EL (cell line): Measurements from ENCODE around the gene PRRT2.

ENCODE experiments used
- DNase-seq: peaks from one replicate; pipeline ENCODE4 v3.0.0-alpha.2; 2016

The PRRT2 gene

DNA sequence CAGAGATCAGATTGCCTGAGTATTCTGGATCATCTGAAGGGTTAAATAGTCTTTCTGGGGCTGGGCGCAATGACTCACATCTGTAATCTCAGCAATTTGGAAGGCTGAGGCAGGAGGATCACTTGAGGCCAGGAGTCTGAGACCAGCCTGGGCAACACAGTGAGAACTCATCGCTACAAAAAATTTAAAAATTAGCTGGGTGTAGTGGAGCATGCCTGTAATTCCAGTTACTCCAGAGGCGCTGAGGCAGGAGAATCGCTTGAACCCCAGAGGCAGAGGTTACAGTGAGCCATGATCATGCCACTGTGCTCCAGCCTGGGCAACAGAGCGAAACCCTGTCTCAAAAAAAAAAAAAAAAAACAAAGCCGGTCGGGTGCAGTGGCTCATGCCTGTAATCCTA is 23.9 kb downstream of the PRRT2 start:
- DNase-seq = no peak

DNA sequence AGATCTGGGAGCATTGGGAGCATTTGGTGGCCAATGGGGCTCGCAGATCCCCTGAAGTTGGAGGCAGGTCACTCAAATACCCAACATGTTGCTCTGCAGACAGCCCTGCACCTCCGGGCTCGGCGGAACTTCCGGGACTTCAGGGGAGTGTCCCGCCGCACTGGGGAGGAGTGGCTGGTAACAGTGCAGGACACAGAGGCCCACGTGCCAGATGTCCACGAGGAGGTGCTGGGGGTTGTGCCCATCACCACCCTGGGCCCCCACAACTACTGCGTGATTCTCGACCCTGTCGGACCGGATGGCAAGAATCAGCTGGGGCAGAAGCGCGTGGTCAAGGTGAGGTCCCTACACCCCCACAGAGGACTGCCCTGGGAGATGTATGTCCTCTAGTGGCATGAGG is 24.6 kb downstream of the PRRT2 start:
- DNase-seq = no peak

DNA sequence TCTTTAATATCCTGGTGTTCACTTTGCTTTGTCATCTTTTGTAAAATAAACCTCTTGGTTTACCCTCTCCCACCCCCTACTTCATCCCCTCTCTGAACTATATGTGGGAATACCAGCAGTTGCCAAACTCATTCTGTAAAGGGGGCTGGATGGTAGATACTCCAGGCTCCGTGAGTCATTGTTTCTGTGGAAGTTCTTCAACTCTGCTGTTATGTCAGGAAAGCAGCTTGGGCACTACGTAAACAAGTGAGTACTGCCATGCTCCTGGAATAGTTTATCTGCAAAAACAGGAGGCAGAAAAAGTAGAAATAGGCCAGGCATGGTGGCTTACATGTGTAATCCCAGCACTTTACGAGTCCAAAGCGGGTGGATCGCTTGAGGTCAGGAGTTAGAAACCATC is 25.8 kb downstream of the PRRT2 start:
- no peak for DNase-seq

DNA sequence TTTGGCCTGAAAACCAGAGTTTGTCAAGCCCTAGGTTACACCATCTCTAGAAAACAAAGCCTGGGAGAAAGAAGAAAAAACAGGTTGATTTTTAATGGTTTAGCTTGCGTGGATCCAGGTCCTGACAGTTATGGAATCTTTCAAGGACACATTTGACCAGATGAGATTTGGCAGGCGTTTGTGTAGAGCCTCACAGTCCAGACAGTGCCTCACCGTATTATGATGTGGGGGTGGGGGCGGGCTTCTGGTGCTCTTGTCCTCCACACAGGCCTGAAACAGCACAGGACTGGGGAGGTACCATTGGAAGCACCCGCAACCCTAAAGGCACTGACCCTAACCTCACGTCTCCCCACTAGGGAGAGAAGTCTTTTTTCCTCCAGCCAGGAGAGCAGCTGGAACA is 27.8 kb downstream of the PRRT2 start:
- DNase-seq = no peak

DNA sequence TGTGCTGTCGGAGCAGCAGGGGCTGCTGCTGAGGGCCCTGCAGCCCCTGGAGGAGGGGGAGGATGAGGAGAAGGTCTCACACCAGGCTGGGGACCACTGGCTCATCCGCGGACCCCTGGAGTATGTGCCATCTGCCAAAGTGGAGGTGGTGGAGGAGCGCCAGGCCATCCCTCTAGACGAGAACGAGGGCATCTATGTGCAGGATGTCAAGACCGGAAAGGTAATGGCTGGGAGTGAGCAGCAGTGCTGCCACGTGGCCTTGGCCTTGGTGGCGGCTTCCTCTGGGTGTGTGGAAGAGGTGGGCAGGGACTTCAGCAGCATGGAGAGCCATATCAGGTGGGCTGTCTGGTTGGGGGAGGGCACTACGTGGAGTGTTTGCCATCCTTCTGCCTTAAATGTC is 28.2 kb downstream of the PRRT2 start:
- no peak for DNase-seq

DNA sequence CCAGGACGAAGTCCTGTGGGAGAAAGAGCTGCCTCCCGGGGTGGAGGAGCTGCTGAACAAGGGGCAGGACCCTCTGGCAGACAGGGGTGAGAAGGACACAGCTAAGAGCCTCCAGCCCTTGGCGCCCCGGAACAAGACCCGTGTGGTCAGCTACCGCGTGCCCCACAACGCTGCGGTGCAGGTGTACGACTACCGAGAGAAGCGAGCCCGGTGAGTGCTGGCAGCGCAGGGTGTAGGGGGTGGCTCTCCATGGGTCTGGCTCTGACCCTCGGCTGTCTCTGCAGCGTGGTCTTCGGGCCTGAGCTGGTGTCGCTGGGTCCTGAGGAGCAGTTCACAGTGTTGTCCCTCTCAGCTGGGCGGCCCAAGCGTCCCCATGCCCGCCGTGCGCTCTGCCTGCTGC is 29.6 kb downstream of the PRRT2 start:
- no peak for DNase-seq

DNA sequence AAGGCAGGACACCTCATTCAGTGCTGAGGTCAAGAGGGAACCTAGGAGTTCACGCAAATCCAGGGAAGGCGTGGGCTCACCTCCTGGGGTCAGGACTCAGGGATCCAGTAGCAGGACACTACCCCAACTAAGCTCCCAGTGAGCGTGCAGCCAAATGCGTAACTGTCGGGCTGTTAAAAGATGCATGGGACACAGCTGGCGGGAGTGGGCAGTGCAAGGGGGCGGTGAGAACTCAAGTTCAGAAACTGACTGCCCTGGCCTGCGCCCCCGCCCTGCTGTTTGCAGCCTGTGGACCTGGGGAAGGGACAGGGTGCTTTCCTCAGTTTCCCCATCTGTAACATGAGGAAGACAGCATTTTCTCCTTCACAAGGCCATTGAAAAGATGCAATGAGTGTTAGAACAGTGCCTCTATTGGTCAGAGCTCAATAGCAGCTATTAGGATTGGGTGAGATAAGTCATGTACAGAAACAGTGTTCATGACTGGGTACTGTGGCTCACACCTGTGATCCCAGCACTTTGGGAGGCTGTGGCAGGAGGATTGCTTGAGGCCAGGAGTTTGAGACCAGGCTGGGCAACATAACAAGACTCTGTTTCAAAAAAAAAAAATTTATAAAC is 30.8 kb downstream of the PRRT2 start:
- DNase-seq = no peak

DNA sequence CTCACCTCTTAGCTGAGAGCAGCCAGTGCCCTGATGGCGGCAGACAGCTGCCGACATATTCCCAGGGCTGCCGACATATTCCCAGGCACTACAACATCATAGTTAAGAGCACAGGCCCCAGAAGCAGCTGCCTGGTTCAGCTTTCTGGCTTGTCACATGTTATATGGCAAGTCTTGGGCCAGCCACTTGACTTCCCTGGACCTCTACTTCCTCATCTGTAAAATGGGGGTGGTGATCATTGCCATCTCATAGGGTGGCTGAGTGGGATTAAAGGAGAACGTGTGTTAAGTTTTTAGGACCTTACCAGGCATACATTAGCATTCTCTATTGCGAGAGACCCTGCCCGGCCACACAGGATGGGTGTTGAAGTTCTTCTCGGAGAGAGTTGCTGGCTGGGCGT is 31.9 kb downstream of the PRRT2 start:
- DNase-seq = no peak

DNA sequence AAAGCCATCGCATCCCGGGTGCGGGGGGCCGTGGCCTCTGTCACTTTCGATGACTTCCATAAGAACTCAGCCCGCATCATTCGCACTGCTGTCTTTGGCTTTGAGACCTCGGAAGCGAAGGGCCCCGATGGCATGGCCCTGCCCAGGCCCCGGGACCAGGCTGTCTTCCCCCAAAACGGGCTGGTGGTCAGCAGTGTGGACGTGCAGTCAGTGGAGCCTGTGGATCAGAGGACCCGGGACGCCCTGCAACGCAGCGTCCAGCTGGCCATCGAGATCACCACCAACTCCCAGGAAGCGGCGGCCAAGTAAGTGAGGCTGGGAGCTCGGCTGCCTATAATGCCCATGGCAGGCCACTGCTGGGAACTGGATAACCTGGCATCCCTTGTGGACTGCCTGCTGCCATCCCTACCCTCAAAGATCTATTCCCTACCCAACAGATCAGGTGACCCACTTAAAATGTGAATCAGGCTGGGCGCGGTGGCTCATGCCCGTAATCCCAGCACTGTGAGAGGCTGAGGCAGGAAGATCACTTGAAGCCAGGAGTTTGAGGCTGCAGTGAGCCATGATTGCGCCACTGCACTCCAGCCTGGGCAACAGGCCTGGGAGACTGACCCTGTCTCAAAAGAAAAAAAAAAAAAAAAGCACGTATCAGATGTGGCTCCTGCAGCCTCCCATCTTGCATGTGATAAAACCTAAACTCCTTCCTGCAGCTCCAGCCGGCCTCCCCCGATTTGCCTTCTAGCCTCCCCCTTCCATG is 32.8 kb downstream of the PRRT2 start:
- no peak for DNase-seq

DNA sequence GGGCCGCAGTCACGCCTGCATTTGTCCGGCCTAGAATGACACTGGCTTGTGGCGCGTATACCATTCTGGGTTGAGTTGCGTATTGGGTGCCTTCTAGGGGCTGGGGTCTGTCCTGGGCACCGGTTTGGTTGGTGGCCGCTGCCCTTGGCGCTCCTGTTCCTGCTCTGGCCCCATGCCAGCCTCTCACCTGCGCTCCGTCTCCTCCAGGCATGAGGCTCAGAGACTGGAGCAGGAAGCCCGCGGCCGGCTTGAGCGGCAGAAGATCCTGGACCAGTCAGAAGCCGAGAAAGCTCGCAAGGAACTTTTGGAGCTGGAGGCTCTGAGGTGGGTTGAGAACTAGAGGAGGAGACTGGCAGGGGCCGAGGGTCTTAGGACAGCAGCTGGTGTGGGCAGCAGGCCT is 33.7 kb downstream of the PRRT2 start:
- DNase-seq = no peak

DNA sequence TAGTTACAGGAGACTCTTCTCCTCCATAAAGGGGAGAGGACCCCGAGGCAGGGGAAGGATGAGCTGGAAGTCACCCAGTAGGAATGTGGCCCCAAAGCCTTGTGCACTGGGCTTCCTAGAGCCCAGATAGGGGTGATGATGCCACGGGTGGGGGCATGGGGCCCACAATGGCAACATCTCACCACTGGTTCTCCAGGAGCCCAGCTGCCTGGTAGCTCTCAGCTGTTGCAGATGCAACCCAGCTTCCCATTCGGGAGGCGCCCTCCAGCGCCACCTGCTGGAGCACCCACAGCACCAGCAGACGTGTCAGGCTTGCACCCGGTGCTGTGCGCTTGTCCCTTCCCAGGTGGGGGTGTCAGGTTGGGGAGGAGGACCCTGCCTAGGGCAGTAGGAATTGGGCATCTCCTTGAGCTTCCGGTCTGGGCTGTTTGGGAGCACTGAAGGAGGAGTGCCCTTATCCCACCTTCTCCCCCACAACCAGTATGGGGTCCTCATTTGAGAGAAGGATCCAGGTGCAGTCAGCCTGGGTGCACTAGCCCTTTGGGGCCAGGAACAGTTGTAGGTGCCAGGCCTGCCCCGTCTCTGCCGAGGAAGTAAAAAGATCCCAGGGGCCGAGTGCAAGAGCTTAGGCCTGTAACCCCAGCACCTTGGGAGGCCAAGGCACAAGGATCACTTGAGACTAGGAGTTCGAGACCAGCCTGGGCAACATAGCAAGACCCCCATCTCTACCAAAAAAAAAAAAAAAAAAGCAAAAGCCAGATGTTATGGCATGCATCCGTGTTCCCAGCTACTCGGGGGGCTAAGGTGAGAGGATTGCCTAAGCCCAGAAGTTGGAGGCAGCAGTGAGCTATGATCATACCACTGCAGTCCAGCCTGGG is 36.7 kb downstream of the PRRT2 start:
- DNase-seq = peak; percentile 64

DNA sequence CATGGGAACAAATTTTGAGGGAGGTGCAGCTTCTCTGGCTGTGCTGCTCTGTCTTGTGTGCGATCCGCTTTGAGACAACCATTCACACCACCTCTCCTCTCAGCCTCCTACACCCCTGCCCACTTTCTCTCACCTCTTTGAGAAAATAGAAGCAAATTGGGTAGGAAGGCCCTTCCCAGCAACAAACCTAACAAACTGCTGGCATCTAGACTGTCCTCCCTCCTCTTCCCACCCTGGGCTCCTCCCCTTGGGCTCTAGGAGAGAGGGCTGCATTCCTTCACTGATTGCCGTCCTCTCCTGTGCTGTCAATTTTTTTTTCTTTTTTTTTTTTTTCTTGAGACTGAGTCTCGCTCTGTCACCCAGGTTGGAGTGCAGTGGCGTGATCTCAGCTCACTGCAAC is 37.5 kb downstream of the PRRT2 start:
- DNase-seq = no peak

DNA sequence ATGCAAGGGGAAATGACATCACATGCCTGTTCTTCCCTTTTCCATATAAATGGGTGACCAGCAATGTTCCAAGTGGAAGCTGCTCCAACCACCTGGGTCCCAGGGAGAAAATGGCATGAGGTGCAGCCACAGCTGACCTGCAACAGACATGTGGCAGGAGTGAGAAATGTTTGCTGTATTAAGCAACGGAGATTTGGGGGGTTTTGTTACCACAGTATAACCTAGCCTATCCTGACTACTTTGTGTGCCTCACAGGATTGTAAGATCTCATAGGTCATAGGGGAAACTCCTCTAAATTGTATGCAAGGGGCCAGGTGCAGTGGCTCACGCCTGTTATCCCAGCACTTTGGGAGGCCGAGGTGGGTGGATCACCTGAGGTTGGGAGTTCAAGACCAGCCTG is 39.0 kb downstream of the PRRT2 start:
- no peak for DNase-seq

DNA sequence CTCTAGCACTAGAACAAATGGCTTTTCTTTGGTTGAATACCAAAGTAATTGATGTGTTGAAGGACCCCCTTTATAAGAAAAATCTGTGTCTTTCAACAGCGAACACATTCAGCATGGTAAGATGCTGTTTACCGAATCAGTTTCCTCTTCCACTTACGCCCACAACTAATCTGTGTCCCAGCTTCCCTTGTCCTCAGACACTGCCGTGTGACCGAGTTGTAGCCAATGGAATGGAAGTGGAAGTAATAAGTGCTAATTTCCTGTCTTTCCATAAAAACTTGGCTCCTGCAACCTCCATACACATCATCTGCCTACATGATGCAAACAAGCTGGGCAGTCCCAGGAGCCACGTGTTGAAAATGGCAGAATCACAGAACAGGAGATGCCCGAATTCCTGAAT is 40.7 kb downstream of the PRRT2 start:
- DNase-seq = no peak

DNA sequence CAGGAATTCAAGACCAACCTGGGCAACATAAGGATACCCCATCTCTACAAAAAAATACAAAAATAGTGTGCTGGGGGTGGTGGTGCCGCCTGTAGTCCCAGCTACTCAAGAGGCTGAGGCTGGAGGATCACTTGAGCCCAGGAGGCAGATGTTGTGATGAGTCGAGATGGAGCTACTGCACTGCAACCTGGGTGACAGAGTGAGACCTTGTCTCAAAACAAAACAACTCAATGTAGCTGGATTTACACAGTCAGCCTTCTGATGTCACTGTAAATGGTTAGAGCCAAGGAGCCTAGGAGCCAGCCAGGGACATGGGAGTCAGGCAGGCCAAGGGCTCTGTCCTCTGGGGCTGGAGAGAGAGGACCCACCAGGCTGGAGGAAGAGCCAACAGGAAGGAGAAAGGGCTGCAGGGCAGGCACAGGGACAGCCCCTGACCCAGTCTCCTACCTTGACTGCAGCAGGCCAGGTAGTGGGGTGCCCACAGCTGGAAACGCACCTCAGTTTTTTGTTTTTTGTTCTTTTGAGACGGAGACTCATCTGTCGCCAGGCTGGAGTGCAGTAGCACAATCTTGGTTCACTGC is 42.6 kb downstream of the PRRT2 start:
- DNase-seq = no peak

DNA sequence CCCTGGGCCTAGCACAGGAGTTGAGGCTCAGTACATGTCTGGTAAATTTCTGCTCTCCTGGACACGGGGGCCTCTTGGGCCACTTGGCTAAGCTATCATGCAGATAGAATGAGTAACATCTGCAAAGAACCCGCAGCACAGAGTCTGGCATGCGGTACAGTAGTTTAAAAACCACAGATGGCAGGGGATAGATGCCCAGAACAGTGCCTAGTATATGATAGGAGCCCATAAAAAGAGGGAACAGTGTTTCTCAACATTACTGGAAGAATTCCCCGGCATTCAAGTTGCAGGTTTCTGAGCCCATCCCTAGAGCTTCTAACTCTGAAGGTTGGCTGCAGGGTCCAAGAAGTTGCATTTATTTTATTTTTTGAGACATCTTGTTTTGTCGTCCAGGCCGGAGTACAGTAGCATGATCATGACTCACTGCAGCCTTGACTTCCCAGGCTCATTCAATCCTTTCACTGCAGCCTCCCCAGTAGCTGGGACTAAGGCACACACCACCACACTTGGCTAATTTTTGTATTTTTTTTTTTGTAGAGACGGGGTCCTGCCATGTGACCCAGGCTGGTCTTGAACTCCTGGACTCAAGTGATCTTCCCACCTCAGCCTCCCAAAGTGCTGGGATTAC is 45.3 kb downstream of the PRRT2 start:
- peak; percentile 75 for DNase-seq

DNA sequence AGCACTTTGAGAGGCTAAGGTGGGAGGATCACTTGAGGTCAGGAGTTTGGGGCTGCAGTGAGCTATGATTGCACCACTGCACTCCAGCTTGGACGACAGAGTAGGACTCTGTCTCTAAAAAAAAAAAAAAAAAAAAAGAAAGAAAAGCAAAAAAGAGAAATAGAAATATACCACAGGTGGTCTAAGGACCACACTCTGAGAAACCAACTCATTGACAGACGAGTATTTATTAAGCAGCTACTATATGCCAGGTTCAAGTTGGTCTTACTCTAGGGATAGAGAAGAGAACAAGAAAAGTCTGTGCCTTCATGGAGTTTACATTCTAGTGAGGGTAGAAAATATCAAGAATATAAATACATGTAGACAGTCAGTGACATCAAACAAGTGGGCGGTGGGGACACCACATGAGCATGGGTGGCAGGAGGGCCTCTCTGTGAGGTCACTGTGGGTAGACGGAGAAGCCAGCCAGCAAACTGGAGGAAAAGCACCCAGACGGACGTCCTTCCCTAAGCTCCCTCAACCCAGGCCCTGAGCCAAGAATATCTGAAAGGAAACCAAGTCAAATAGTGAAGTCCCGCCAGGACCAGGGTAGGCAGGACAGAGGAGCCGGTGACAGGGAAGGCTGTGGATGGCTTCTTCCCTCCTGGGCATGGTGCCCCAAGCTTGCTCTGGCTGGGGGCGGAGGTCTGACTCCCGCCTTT is 46.3 kb downstream of the PRRT2 start:
- no peak for DNase-seq

DNA sequence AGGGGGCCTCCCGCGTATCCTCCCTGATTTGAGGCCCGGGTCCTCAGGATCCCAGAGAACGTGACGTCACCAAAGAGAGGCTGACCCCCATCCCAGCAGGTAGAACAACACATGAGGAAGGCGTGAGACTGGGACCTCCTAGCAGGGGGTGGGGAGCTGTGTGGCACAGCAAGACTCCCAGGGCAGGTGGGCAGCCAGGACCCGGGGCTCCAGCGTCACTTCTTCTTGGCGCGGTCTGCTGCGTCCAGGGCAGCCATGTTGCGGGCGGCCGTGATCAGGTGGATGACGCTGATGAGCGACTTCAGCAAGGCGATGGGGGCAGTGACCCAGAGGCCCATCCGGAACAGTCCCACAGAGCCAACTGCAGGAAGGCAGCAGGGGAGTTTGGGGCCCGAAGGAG is 47.0 kb downstream of the PRRT2 start:
- no peak for DNase-seq

DNA sequence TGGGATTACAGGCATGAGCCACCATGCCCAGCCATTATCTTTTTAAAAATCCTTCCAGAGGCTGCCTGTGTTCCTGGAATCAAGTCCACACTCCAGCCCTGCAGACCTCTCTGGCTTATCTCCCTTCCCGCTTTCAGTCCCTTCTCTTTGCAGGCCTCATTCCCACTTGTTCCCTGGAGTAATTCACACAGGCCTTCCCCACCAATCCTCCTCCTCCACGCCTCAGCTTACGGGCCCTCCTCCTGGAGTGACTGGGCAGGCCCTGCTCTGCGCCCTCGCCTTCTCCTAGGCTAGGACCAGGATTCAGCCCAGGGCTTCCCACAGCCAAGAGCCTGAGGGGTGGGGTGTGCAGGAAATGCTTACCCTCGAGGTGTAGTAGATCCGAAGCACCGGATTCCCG is 48.2 kb downstream of the PRRT2 start:
- no peak for DNase-seq

DNA sequence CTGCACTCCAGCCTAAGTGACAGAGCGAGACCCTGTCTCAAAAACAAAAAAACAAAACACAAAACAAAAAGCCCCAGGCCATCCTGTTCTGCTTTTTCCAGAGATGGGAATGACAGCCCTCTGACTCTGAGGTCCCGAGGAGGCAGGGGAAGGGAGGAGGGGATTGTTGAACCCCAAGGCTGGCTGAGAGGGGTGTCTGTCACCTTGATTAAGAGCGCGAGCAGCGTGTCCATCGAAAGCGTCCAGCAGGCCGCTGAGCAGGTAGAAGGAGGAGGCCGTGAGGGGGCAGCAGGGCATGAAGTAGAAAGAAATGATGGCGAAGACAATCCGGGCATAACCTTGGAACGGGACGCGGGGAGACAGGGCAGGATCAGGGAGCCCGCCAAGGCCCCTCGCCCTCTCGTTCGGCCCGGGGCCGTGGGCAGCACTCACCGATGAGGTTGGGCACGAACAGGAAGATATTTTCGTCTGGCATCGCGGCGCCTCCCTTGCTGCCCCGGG is 50.4 kb downstream of the PRRT2 start:
- DNase-seq = peak; percentile 28

DNA sequence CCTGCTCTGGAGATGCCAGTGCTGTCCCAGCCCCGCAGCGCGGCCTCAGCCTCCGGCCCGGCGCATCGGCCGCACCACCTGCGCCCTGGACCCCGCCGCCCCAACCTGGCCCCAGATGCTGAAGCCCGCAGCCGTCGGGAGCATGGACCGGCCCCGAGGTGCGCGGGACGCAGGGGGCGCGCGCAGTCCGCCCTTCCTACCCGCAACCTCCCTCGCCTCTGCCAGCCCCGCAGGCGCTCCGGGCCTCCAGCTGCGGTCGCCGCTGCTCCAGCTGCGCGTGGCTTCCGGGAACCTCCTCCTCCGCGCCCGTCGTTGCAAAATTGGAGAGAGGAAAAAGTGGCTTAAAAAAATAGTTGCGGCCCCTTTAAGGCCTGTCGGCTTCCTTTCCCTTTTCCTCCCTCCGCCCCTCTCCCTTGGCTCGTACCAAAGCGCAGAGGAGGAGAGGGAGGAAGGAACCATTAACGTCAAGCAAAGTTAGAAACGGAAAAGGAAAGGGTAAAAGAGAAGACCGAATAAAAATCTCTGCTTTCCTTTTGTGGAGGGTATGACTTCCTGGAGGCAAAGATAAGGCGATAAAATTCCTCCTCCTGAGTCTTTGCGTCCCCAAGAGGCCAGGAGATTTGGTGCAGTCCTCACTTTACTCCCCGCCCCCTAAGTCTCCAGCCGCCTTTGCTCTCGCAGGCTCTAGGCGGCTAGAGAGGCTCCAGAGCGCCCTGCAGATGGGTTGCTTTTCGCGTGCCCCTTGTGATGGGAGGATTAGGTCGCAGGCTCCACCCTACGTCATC is 51.1 kb downstream of the PRRT2 start, which contains the start of gene CDIPT:
TSS of gene CDIPT (minus strand) at position 343 of the 785 bp plus-strand sequence. CDS start 369 bp downstream, outside the sequence.
- peak; percentile 95 for DNase-seq
